MCF 10A (cell line): ENCODE results near the gene GPR108. TPM values are rescaled to one million over a fixed set of nuclear protein-coding genes. Genes with fewer than 3 reads are reported as not detected.

Experiments used
- BruUV-seq: library from RNA; stranded (reverse); fragments of 400-500 nt; replicated peaks from 2 replicates; lab custom pipeline; 2021; lab: Mats Ljungman, UMichigan
- CTCF ChIA-PET: fragments of 300-600 bp; sonication (Branson Sonifier 250); formaldehyde crosslinking; extraction: SDS; loops from one replicate; lab custom pipeline; 2021; ENCODE audit warnings: antibody characterized with exemption, inconsistent platforms; lab: Yijun Ruan, JAX
- POLR2A ChIA-PET: fragments of 300-600, 350-650 bp; sonication (Branson Sonifier 250); formaldehyde crosslinking; extraction: SDS; loops from one replicate; lab custom pipeline; 2020; ENCODE audit warnings: antibody characterized with exemption, inconsistent platforms; lab: Yijun Ruan, JAX
- DNase-seq: peaks from one replicate; pipeline ENCODE4 v3.0.0-alpha.2; 2018; ENCODE audit not compliant: unreplicated experiment
- H3K27ac Mint-ChIP-seq: one replicate; pipeline ENCODE4 v1.8.0; 2022; ENCODE audit warnings: mild to moderate bottlenecking, low read depth, mixed read lengths; ENCODE audit not compliant: unreplicated experiment
- H3K27me3 Mint-ChIP-seq: one replicate; pipeline ENCODE4 v1.8.0; 2022; ENCODE audit warnings: mixed read lengths; ENCODE audit not compliant: insufficient read depth, unreplicated experiment
- H3K36me3 Mint-ChIP-seq: one replicate; pipeline ENCODE4 v1.8.0; 2022; ENCODE audit warnings: mild to moderate bottlenecking, moderate library complexity, mixed read lengths; ENCODE audit not compliant: insufficient read depth, unreplicated experiment
- H3K4me1 Mint-ChIP-seq: one replicate; pipeline ENCODE4 v1.8.0; 2022; ENCODE audit warnings: mixed read lengths; ENCODE audit not compliant: insufficient read depth, unreplicated experiment
- H3K4me3 Mint-ChIP-seq: one replicate; pipeline ENCODE4 v1.8.0; 2022; ENCODE audit warnings: mild to moderate bottlenecking, moderate library complexity, mixed read lengths; ENCODE audit not compliant: unreplicated experiment
- H3K9me3 Mint-ChIP-seq: one replicate; pipeline ENCODE4 v1.8.0; 2022; ENCODE audit warnings: mixed read lengths; ENCODE audit not compliant: unreplicated experiment
- CTCF ChIP-seq: fragments of 200-600 bp; IDR thresholded peaks from one replicate; pipeline ENCODE4 v1.8.0; 2022; ENCODE audit warnings: antibody characterized with exemption, mild to moderate bottlenecking; ENCODE audit not compliant: unreplicated experiment
- intact Hi-C: fragments of 100-400 bp; cut with micrococcal nuclease; formaldehyde crosslinking; loops from 2 replicates; pipeline ENCODE4 v1.14.1; 2022
- total RNA-seq: library from RNA; stranded (reverse); gene quantifications from 2 replicates; pipeline ENCODE4 v1.2.3, GENCODE V29; 2022

GPR108 gene
- total RNA-seq, 1 experiment from 2014 or later, result 115 TPM

GRCh38 chr19:6760606-6761005 lies 23.2 kb upstream of the GPR108 start:
- no peaks in the 10 kb centered on the region for H3K4me1 Mint-ChIP-seq
- no peak for TF ChIP-seq CTCF
- no TSS peak for BruUV-seq
- intact Hi-C loops, result no loop called here
- POLR2A ChIA-PET, result interaction anchor here (0.5 to 1.5 kb wide), 5 partner anchors 17 to 103 kb away, joined by 3 to 6 read pairs (median 4); partner anchors contain the start of gene GPR108
- CTCF ChIA-PET, result interaction anchor here (1.1 to 1.5 kb wide), 2 partner anchors 23 to 103 kb away, joined by 4 read pairs; partner anchors contain the start of gene GPR108
- H3K36me3 Mint-ChIP-seq, result peaks cover 35% of the 10 kb centered on the region
- H3K27me3 Mint-ChIP-seq, result no peaks in the 10 kb centered on the region
- H3K4me3 Mint-ChIP-seq, result no peak overlapping the region
- no peaks in the 10 kb centered on the region for H3K9me3 Mint-ChIP-seq
- H3K27ac Mint-ChIP-seq, result no peak overlapping the region
- no peak for DNase-seq

- intact Hi-C loops, result no loop called here
- H3K4me3 Mint-ChIP-seq, result no peak overlapping the region
- TF ChIP-seq CTCF, result no peak
- H3K36me3 Mint-ChIP-seq, result peaks cover 70% of the 10 kb centered on the region
- no TSS peak for BruUV-seq
- ChIA-PET POLR2A (interaction anchor here (0.6 to 1.1 kb wide), 4 partner anchors 11 to 435 kb away, joined by 3 read pairs; no protein-coding TSS in a partner anchor), CTCF (interaction anchor here (0.7 to 0.9 kb wide), 3 partner anchors 9 to 269 kb away, joined by 3 to 4 read pairs (median 3); no protein-coding TSS in a partner anchor)
- H3K27me3 Mint-ChIP-seq, result no peaks in the 10 kb centered on the region
- no peak overlapping the region for H3K27ac Mint-ChIP-seq
- H3K4me1 Mint-ChIP-seq, result no peaks in the 10 kb centered on the region
- DNase-seq, result no peak
- no peaks in the 10 kb centered on the region for H3K9me3 Mint-ChIP-seq
Observed at GRCh38 chr19:6754653-6755463, 17.5 kb upstream of the GPR108 start.

GRCh38 chr19:6754136-6754535 lies 16.8 kb upstream of the GPR108 start:
- BruUV-seq, result no TSS peak
- no peak for DNase-seq
- no peaks in the 10 kb centered on the region for H3K27me3 Mint-ChIP-seq
- H3K36me3 Mint-ChIP-seq, result peaks cover 76% of the 10 kb centered on the region
- CTCF ChIA-PET, result interaction anchor here (0.7 to 0.9 kb wide), 3 partner anchors 9 to 268 kb away, joined by 3 to 4 read pairs (median 3); no protein-coding TSS in a partner anchor
- TF ChIP-seq CTCF, result no peak
- no peak overlapping the region for H3K4me3 Mint-ChIP-seq
- intact Hi-C loops, result no loop called here
- H3K4me1 Mint-ChIP-seq, result no peaks in the 10 kb centered on the region
- H3K27ac Mint-ChIP-seq, result no peak overlapping the region
- no peaks in the 10 kb centered on the region for H3K9me3 Mint-ChIP-seq
- POLR2A ChIA-PET, result interaction anchor here (0.7 to 1.1 kb wide), 3 partner anchors 11 to 434 kb away, joined by 3 read pairs; no protein-coding TSS in a partner anchor
